ENCODE results near the gene CENPP. TPM values are rescaled to one million over a fixed set of nuclear protein-coding genes. Genes with fewer than 3 reads are reported as not detected.

CENPP gene
- total RNA-seq, 1 experiment from 2014 or later, result 4.2 TPM

DNA sequence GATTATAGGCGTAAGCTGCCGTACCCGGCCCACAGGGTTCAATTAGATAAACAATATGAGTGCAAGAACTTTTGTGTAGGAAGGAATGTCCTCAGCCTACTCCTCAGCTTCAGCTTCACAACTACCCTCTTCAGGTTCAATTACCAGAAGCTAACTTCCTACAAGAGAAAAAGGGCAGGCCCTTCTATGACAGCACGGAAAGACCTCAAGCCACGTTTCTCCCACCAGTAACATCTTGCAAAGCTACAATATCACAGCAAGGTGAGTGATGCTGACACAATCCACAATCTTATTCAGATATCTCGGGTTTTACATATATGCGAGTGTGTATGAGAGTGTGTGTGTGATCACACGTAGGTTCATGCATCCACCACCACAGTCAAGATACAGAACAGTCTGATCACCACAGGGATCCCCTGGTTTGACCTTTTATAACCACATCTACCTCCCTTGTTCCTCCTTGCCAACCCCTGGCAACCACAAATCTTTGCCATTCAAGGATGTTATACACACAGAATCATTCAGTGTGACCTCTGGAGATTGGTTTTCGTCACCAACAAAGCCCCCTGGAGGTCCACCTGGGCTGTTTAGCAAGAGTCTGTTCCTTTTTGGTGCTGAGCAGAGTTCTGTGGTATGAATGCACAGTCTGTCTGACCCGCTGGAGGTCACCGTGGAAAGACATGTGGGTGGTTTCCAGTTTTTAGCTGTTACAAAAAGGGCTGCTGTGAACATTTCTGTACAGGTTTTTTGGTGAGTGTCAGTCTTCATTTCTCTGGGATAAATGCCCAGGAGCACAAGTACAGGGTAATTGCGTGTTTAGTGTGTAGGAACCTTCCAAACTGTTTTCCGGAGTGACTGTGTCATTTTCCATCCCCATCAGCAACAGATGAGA is 305.9 kb downstream of the CENPP start:
- no peak overlapping the region for H3K27ac Mint-ChIP-seq (ENCODE audit: low read depth, unreplicated experiment)
- no TSS peak for BruUV-seq (replicated peaks)
- peaks cover 5% of the 10 kb centered on the region for H3K9me3 Mint-ChIP-seq (ENCODE audit: unreplicated experiment)
- H3K4me1 Mint-ChIP-seq (ENCODE audit: insufficient read depth, unreplicated experiment), result no peaks in the 10 kb centered on the region
- H3K4me3 Mint-ChIP-seq (ENCODE audit: unreplicated experiment), result no peak overlapping the region
- H3K36me3 Mint-ChIP-seq (ENCODE audit: insufficient read depth, unreplicated experiment), result peaks cover 88% of the 10 kb centered on the region
- no peak for DNase-seq (ENCODE audit: unreplicated experiment)
- ChIA-PET POLR2A (interaction anchor here (0.7 to 0.8 kb wide), 2 partner anchors 124 to 364 kb away, joined by 3 read pairs; no protein-coding TSS in a partner anchor), CTCF (interaction anchor here (0.6 to 1.7 kb wide), 8 partner anchors 11 to 397 kb away, joined by 3 to 6 read pairs (median 3); partner anchors contain the start of gene CENPP)
- TF ChIP-seq, protein P1, sequence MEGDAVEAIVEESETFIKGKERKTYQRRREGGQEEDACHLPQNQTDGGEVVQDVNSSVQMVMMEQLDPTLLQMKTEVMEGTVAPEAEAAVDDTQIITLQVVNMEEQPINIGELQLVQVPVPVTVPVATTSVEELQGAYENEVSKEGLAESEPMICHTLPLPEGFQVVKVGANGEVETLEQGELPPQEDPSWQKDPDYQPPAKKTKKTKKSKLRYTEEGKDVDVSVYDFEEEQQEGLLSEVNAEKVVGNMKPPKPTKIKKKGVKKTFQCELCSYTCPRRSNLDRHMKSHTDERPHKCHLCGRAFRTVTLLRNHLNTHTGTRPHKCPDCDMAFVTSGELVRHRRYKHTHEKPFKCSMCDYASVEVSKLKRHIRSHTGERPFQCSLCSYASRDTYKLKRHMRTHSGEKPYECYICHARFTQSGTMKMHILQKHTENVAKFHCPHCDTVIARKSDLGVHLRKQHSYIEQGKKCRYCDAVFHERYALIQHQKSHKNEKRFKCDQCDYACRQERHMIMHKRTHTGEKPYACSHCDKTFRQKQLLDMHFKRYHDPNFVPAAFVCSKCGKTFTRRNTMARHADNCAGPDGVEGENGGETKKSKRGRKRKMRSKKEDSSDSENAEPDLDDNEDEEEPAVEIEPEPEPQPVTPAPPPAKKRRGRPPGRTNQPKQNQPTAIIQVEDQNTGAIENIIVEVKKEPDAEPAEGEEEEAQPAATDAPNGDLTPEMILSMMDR (IDR thresholded peaks at IDR 0.05; ENCODE audit: unreplicated experiment), result no peak
- no peaks in the 10 kb centered on the region for H3K27me3 Mint-ChIP-seq (ENCODE audit: insufficient read depth, unreplicated experiment)
- intact Hi-C loops (cut with micrococcal nuclease), result loop anchor here (10.0 kb wide), 1 partner anchor 497 kb away; no protein-coding TSS in a partner anchor

- peaks cover 96% of the 10 kb centered on the region for H3K36me3 Mint-ChIP-seq (ENCODE audit: insufficient read depth, unreplicated experiment)
- H3K4me1 Mint-ChIP-seq (ENCODE audit: insufficient read depth, unreplicated experiment), result no peaks in the 10 kb centered on the region
- H3K9me3 Mint-ChIP-seq (ENCODE audit: unreplicated experiment), result peaks cover 5% of the 10 kb centered on the region
- no peaks in the 10 kb centered on the region for H3K27me3 Mint-ChIP-seq (ENCODE audit: insufficient read depth, unreplicated experiment)
- CTCF ChIA-PET, result interaction anchor here (1.0 to 4.0 kb wide), 7 partner anchors 11 to 304 kb away, joined by 3 to 46 read pairs (median 7); partner anchors contain the start of gene CENPP
- H3K27ac Mint-ChIP-seq (ENCODE audit: low read depth, unreplicated experiment), result no peak overlapping the region
- POLR2A ChIA-PET, result interaction anchor here (0.7 to 1.6 kb wide), 3 partner anchors 125 to 306 kb away, joined by 3 to 5 read pairs (median 3); partner anchors contain the start of gene CENPP
- intact Hi-C loops (cut with micrococcal nuclease), result loop anchor here (10.0 kb wide), 1 partner anchor 498 kb away; no protein-coding TSS in a partner anchor
- BruUV-seq (replicated peaks), result no TSS peak
- TF ChIP-seq, protein P1 (IDR thresholded peaks at IDR 0.05; ENCODE audit: unreplicated experiment), result no peak
- no peak for DNase-seq (ENCODE audit: unreplicated experiment)
- H3K4me3 Mint-ChIP-seq (ENCODE audit: unreplicated experiment), result no peak overlapping the region
Observed at GRCh38 chr9:92632641-92633040, 306.9 kb downstream of the CENPP start.

GRCh38 chr9:92633614-92634278 is 308.0 kb downstream of the CENPP start:
- TF ChIP-seq, protein P1 (IDR thresholded peaks at IDR 0.05; ENCODE audit: unreplicated experiment), result no peak
- H3K27ac Mint-ChIP-seq (ENCODE audit: low read depth, unreplicated experiment), result no peak overlapping the region
- H3K36me3 Mint-ChIP-seq (ENCODE audit: insufficient read depth, unreplicated experiment), result peaks cover 98% of the 10 kb centered on the region
- POLR2A ChIA-PET, result interaction anchor here (0.6 to 1.6 kb wide), 6 partner anchors 18 to 308 kb away, joined by 3 to 5 read pairs (median 3); partner anchors contain the start of genes CENPP and IPPK
- H3K9me3 Mint-ChIP-seq (ENCODE audit: unreplicated experiment), result peaks cover 5% of the 10 kb centered on the region
- intact Hi-C loops (cut with micrococcal nuclease), result loop anchor here (1.0 to 10.0 kb wide), 5 partner anchors 131 to 499 kb away; no protein-coding TSS in a partner anchor
- BruUV-seq (replicated peaks), result no TSS peak
- no peak for DNase-seq (ENCODE audit: unreplicated experiment)
- no peak overlapping the region for H3K4me3 Mint-ChIP-seq (ENCODE audit: unreplicated experiment)
- CTCF ChIA-PET, result interaction anchor here (0.6 to 4.0 kb wide), 30 partner anchors 10 to 1270 kb away, joined by 3 to 46 read pairs (median 4); partner anchors contain the start of gene CENPP
- H3K4me1 Mint-ChIP-seq (ENCODE audit: insufficient read depth, unreplicated experiment), result no peaks in the 10 kb centered on the region
- H3K27me3 Mint-ChIP-seq (ENCODE audit: insufficient read depth, unreplicated experiment), result no peaks in the 10 kb centered on the region

All from MCF 10A (cell line).